WERI-Rb-1 (cell line): ENCODE data around the gene CKLF.

Source experiments
- DNase-seq: peaks from one replicate; pipeline ENCODE4 v3.0.0-alpha.2; 2020
- H3K27ac ChIP-seq: fragments of 250-450 bp; sonication (Bioruptor Pico); 2 replicates; pipeline ENCODE4 v1.5.1; 2020; ENCODE audit warnings: mild to moderate bottlenecking, moderate library complexity
- H3K27me3 ChIP-seq: fragments of 250-450 bp; sonication (Bioruptor Pico); 2 replicates; pipeline ENCODE4 v1.5.1; 2021; ENCODE audit warnings: mild to moderate bottlenecking, low read depth, moderate library complexity; ENCODE audit not compliant: insufficient read depth, severe bottlenecking
- H3K36me3 ChIP-seq: fragments of 250-450 bp; sonication (Bioruptor Pico); 2 replicates; pipeline ENCODE4 v1.5.1; 2020; ENCODE audit warnings: mild to moderate bottlenecking, moderate library complexity
- H3K4me3 ChIP-seq: 2 replicates; pipeline ENCODE4 v1.5.1; 2011; ENCODE audit warnings: low read depth, mild to moderate bottlenecking, control low read depth, low read length
- H3K9me3 ChIP-seq: fragments of 250-450 bp; sonication (Bioruptor Pico); 2 replicates; pipeline ENCODE4 v1.5.1; 2021; ENCODE audit warnings: mild to moderate bottlenecking, moderate library complexity; ENCODE audit not compliant: severe bottlenecking
- CTCF ChIP-seq: IDR thresholded peaks from 2 replicates; pipeline ENCODE4 v1.5.1; 2011; ENCODE audit warnings: low read depth, mild to moderate bottlenecking, control low read depth, inconsistent platforms, low read length

Gene CKLF

DNA sequence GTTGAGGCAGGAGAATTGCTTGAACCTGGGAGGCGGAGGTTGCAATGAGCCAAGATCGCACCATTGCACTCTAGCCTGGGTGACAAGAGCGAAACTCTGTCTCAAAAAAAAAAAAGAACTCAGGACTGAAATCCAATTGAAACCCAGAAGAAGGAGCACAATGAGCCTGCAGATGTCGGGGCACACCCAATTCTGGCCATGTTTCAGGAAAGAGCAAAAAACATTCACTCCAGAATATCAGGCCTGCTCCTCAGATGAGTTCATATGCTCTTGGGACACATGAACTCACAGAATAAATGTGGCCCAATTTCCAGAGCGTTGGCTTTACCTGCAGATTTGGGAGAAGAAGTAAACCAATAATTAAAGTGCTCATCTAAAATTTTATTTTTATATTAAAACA lies 23.9 kb downstream of the CKLF start:
- H3K9me3 ChIP-seq, result no peaks in the 10 kb centered on the region
- no peaks in the 10 kb centered on the region for H3K36me3 ChIP-seq
- no peak overlapping the region for H3K27ac ChIP-seq
- TF ChIP-seq CTCF, result no peak
- H3K4me3 ChIP-seq, result no peak overlapping the region
- no peak for DNase-seq
- H3K27me3 ChIP-seq, result no peaks in the 10 kb centered on the region

GRCh38 chr16:66578651-66579531 lies 26.5 kb downstream of the CKLF start, which contains the start of gene CMTM2:
CMTM2 (plus strand) TSS chr16:66579463; CDS start chr16:66579608, 145 bp downstream.
- Histone ChIP-seq H3K27ac (no peak within 1 kb of the TSS), H3K4me3 (no peak within 1 kb of the TSS)

DNA sequence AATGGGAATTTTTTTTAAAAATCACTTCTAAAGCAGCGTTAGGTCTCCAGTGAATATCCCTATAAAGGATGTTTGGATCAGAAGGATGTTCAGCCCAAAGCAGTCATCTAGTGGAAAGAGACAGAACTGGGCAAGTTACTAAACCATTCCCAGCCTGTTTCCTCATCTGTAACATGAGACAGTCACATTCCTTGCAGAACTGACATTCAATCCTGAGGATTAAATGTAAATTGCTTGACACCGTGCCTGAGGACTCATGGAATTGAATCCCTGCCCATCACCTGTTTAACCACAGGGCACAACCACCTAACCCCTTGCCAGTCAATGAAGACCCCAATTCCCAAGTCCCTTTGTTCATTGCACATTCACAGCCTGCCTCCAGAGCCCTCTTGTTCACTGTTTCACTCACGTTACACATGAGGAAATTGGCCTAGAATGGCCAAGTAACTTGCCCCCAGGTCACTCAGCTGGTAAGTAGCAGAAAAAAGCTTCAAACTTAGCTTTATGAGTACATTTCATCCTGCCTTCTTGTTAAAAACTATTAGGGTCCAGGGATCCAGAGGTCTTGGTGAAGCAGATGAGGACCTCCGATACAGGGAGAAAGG lies 28.3 kb downstream of the CKLF start:
- no peak for DNase-seq

More at GRCh38 chr16:66578651-66579531, 26.5 kb downstream of the CKLF start, which contains the start of gene CMTM2:
- no peak for DNase-seq
- Histone ChIP-seq H3K9me3 (no peaks in the 10 kb centered on the region), H3K36me3 (no peaks in the 10 kb centered on the region), H3K27me3 (no peaks in the 10 kb centered on the region)
- no peak for TF ChIP-seq CTCF

DNA sequence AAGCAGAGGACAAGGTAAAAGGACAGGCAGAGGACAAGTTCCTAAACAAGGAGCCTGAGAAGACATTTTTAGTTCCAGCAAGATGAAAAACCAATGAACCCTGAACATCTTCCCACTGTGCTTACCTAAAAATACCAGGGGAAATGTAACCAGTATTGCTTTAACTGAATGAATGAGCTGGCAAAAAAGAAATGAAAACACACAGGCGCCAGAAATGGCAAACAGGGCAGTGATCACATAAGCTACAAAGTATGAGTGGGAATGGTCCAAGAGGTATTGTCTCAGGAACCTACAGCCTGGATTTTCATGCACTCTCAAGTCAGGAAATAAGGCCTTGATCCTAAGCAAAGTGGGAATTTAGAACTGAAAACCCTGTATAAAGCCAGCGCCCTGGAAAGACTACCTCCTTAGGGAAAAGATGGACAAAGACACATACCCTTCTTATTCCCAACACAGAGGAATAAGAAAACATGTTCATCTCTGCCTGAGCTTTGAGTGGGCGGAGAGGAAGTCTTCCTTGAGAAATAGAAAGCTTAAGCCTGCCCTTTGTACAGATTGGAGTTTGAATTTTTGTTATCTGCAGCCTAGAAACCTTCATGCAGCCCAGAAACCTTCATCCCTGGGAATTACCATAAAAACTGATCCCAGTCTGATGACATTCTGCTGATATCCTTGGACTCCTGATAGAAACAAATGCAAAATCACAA lies 29.0 kb downstream of the CKLF start:
- no peaks in the 10 kb centered on the region for H3K27me3 ChIP-seq
- no peaks in the 10 kb centered on the region for H3K9me3 ChIP-seq
- H3K36me3 ChIP-seq, result no peaks in the 10 kb centered on the region
- H3K27ac ChIP-seq, result no peak overlapping the region
- DNase-seq, result no peak
- no peak overlapping the region for H3K4me3 ChIP-seq
- TF ChIP-seq CTCF, result no peak

More for the DNA sequence above, 28.3 kb downstream of the CKLF start:
- H3K36me3 ChIP-seq, result no peaks in the 10 kb centered on the region
- no peak for TF ChIP-seq CTCF
- H3K9me3 ChIP-seq, result no peaks in the 10 kb centered on the region
- no peak overlapping the region for H3K27ac ChIP-seq
- H3K4me3 ChIP-seq, result no peak overlapping the region
- no peaks in the 10 kb centered on the region for H3K27me3 ChIP-seq

DNA sequence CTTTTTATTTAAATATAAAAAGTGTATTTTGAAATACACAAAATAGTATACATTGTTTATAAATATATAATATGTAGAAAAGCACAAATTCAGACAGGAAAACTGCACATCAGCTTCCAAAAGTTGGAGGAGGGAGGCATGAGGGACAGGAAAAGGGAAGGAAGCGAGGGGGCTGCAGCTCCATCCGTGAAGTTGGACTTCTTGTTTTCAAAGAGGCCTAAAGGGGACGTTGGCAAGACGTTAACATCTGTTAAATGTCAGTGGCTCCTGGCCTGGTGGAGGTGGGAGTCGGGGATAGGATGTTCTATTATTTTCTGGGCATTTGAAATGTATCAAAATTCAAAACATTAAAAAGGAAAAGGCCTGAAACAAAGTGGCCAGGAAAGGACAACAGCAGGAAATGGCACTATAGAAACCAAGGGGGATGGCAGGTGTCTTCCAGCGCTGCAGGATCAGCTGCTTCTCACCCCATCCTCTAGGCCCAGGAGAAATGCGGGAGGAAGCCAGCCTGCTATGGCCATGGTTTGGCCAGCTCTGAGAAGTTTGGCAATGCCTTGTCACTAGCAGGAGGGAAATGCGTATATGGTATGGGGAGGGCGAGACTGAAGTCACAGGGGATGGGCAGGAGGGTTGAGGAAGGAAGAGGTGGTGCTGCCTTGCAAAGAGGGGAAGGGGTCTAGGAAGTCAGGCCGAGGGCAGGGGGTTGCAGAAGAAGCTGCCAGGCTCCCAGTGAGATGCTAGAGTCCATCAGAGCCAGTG lies 33.3 kb downstream of the CKLF start:
- H3K4me3 ChIP-seq, result no peak overlapping the region
- no peaks in the 10 kb centered on the region for H3K9me3 ChIP-seq
- no peak for TF ChIP-seq CTCF
- no peaks in the 10 kb centered on the region for H3K27me3 ChIP-seq
- H3K36me3 ChIP-seq, result no peaks in the 10 kb centered on the region
- H3K27ac ChIP-seq, result no peak overlapping the region
- no peak for DNase-seq
